GM21447 (cell line): ENCODE results near the gene KMO.

Experiments
- ATAC-seq: cut with Tn5 transposase; IDR thresholded peaks from one replicate; pipeline ENCODE4 v1.9.1; 2021; ENCODE audit not compliant: unreplicated experiment

KMO gene

DNA sequence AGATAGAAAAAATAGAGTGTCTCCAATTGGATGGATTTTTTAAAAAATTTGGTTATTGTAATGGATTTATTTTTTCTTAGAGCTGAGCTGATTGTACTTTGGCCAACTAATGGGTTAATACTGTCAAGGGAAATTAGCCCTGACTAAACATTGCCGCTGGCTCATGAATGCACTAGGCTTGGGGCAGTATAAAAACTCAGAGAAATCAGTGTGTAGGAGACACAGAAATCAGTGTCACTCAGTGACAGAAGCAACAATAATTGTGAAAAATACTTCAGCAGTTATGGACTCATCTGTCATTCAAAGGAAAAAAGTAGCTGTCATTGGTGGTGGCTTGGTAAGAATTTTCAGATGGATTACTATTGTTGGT is at the start of gene KMO:
Gene KMO, plus strand, starts transcription at position 217 of the 370 bp plus-strand sequence. Its CDS starts 67 bp downstream, at position 284.
- peak; percentile 23 for ATAC-seq

DNA sequence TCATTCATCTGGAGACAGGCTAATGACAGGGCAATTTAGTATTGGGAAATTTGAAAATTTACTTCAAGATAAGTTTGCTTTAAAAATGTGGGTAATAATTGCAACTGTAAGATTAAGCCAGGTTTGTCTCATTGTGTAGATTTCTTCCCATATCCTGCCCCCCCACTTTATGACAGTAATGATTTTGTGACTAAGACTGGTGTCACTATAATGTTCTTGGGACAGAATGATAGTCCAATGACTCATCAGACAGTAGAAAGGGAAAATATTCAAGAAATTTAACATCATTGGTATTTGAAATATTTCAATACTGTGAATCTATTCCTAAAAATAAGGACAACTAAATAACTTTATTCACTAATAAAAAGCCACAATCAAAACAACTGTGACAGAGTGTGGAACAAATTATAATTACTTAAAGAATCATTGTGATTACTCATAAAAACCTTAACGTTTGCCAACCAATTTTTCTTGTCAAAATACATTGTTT is 49.4 kb upstream of the KMO start:
- ATAC-seq, result no peak

DNA sequence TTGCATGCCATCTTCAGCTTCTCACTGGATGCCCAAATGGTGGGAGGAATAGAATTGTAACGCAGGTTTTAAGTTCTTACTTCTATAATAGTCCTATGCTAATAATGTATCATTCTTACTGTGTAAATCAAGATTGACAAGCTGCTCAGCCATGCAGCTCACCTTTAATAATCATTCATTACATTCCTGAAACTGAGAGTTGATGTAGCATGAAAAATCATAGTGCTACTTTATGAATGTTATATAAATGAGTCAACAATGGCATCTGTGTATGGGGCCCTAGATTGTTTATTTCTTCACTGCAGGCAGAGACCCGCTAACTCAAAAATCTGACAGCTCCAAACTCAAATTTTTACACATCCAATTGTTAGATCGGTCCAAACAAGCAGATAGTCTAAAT is 47.0 kb upstream of the KMO start:
- ATAC-seq, result peak; percentile 68

DNA sequence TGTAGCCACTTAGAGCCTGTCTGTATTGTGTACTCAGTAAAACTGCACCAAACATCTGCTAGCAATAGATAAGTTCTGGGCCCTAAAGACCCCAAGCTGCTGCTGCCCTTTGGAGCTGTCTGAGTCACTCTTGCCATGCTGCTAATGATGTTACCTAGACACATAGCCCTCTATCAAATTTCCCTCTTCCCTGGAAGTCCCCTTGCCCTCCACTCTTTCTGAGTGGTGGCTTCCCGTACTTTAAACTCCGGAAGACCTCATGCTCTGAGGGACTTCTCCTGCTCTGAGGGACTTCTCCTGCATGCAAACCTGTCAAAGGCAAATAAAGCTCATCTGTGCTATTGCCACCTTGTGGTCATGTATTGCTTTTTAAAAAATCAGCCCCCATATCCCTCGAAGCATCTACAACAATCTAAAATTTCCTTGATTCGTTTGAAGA is 46.6 kb upstream of the KMO start:
- peak; percentile 62 for ATAC-seq

DNA sequence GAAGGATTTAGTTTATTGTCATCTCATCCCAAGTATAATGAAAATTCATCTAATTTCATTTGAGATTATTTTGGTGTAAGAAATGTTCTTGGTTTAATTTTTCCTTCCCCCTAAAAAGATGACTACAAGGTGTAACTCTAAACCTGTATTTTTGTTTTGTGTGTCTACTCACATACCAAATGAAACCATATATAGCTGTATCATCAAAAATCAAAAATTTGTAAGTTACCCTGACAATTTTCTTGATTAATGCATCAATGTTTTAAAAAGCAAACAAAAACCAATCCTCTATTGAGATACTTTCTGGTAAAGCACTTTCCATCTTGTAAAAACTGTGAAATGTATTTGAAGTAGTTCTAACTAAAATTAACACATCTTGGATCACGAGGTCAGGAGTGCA is 43.4 kb upstream of the KMO start:
- no peak for ATAC-seq

DNA sequence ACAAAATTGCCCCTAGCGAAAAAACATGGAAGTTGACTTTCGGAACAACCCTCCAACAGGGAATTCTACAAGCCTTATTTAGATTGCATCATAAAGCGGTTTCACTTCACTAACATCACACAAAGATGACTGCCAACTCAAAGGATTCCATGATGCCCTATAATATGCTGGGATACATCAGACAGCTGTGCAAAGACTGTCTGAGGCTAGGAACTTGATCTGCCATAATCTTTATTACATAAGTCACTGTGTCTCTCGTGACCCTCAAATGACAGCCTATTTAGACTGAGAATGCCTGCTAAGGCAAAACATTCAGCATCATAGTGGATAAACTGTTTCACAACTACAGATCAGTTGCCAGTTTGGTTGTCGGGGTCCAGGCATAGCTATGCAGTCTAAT is 36.4 kb upstream of the KMO start:
- no peak for ATAC-seq

DNA sequence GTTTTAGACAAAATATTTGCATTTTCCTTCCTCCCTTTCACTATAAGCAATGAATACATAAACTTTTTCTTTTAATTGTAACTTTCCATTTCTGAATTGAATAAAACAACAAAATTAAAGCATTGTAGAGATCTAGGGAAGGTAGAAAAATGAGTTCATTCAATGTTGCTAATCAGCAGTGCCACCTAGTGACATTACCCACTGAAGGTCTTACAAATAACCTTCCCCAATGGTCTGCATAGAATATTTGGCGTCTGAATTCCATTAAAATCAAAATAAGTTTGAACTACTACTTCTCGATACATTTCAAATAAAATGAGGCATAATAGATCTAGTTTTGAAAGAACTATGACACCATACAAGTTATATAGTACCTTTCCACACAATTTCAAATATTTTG is 32.3 kb upstream of the KMO start:
- ATAC-seq, result no peak

DNA sequence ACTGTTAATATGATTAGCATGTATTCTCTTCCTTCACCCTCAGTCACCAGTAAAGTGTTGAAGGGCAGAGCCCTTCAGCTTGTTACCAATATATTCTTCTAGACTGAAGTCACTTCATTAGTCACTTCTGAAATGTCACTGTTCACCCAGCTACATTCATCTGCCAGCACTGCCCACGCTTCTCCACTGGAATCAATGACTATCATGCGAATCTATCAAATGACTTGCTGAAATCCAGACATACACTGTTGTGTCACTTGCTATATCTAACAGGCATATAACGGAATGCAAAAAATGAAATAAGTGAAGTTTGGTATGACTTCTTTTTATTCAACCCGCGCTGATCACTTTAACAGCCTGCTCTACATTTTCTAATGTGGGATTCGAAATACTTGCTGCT is 28.7 kb upstream of the KMO start:
- no peak for ATAC-seq

DNA sequence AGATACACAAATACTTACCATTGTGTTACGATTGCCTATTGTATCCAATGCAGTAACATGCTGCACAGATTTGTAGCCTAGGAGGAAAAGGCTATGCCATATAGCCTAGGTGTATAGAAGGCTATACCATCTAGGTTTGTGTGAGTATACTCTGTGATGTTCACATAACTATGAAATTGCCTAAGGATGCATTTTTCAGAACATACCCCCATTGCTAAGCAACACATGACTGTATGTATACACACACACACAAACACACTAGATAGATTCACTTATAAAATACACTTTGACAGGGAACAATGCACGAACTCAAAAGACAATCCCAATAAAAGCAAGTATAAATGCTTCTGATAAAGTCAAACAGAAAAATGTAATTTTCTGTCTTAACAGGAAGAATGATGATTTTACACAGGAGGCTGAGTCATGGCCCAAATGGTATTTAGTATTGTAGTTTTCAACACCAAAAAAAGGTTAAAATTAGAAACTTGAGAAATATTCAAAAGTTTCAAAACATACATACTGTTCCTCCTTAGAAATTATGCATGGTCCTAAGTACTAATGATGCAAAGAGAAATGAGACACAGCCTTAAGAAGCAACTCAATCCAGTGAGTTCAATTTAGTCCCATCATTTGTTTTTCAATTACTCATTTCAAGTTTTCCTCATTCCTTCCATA is 24.9 kb upstream of the KMO start:
- no peak for ATAC-seq

DNA sequence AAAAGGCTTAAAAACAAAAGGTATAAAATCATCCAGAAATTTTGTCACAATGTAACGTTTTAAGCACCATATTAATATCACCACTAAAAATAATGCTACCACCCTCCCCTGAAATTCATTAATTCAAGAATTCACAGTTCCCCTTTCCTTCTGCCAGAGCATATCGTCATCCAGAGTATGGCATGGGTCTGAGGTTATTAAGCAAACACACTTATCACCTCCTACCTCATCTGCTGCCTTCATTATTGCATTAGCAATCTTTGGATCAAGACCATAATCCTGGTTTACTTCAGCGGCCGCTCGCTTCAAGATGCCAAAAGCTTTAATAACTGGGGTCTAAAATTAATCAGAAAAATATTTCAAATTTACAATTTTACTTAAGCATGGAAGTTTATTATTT is 18.8 kb upstream of the KMO start:
- no peak for ATAC-seq

DNA sequence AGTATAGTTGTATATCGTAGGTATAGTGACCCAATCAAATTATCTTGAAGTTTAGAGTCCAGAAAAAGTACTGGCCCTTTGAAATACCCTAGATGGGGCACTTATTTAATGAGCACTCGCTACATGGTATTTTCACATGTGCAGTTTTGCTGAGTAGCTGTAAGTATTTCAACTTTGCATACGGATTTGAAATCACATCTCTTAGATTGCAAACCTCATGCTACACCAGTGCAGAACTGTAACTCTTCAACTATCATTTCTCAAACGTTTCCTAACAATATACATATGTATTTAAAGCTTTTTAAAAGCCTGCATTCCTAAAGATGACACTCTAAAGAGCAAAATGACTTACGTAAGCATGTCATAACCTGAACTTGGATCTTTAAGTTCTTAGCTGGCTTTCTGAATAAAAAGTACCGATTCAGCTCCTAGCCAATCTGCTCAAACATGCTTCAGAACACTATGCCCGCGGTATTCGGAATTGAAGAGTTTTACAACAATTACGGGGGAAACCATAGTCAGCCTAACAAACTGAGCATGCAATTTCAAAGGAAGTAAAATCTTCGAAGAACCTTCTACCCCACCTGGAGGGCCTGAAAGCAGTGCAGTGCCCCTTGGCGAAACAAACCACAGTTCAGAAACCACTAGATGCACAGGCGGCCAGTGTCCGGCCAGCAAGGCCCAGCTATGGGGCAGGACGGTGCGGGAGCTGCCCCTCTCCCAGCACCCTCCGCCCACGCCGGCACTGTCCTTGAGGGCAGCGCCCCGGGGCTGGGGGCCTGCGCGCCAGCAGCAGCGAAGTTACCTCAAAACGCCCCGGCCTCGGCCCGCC is 13.5 kb upstream of the KMO start:
- peak; percentile 27 for ATAC-seq

DNA sequence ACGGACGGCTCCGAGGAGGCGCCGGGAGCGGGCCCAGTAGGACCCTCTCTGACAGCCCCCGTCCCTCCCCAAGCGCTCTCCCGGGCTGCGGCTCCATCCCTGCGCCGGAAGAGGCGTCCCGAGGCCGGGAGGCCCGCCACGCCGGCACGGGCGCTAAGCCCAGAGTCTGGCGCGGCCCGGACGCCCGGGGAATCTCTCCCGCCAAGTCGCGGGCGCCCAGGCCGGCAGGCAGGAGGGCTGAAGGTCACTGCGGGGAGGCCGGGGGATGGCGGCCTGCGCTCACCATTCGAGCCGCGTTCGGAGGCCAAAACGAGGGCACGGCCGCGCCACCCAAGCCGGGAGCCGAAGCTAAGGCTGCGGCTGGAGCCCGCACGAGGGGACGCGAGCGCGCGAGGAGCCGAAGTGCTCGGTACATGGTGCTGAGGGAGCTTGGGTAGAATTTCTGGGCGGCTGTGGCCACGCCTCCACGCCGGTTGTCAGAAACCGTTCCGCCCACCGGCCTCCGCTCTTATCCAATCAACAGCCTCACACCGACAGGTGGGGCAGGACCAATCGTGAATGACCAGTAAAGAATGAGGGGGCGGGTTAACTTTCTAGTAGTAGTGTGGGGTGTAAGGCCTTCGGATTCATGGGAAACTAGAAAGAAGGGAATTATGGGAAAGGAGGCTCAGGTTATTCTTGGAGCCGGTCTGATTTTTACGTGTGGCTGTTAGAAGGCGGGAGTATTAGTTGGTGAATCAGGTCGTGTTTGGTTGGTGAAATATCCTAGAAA is 12.7 kb upstream of the KMO start, which contains the start of gene FH:
Gene FH, minus strand, starts transcription at position 448 of the 772 bp plus-strand sequence. Its CDS starts 33 bp downstream, at position 415.
- ATAC-seq, result peak; percentile 98

DNA sequence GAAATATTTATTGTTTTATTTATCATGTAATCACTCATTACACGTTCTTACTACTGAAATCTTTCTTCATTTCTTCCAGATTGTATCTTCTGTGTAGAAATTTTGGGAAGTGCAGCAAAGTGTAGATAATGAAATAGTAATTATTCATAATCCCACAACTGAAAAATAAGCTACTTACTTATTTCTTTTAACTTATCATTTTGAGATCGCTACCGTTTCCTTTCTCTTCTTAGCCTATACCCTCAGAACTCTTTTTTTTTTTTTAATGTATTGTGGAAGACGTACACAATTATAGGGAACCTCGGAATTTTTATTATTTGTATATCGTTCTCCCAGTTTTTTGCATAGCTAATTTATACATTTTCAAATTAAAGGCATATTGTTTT is 12.1 kb upstream of the KMO start:
- ATAC-seq, result no peak

DNA sequence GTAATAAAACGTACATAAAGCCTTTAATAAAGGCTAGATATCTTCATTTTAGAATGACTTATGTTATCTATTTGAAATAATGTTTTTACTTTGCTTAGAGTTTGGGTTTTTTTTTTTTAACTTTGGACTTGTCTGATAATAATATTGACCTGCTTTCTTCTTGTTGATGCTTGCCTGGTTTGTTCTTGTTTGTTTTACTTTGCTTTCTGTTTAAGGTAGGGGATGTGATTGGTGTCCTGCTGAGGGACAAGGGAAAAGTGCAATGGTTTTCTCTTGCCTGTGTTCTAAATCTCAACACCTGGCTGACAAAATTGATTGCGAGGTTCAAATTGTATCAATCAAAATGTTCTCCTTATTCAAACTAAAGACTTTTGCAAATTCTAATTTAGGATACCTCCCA is 10.5 kb upstream of the KMO start:
- no peak for ATAC-seq

DNA sequence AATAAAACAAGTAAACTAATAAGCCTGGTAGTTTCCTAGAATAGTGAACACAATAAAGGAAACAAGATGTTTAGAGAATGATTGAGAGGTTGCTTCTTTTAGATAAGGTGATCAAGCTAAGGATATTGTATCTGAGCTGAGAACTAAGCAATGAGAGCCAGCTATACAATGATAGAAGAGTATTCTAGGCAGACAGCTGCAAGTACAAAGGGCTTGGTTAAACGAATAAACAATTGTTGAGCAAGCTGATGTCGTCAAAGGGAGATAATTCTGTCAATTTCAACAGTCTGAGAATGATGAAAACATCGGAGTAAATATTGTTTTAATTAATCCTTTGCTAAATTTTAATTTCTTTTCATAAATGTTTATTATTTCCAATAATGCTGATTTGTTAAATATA is 7.2 kb upstream of the KMO start:
- no peak for ATAC-seq

DNA sequence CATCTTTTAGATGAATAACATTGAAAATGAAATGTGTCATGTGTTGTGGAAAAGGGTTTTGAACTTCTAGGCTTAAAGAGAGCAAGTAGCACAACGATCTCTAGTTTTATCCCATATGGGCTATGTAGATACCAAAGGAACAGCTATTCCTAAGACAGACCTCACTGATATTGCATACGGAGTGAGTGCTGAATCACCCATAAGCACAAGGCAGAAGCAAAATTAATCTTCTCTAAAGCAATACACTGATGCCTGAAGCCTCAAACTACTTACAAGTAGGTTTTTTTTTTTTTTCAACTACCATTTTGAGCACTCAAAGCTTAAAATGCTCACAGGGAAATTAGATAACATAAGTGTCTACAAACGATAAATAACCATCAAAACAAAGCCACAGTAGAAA is 5.0 kb upstream of the KMO start:
- no peak for ATAC-seq

DNA sequence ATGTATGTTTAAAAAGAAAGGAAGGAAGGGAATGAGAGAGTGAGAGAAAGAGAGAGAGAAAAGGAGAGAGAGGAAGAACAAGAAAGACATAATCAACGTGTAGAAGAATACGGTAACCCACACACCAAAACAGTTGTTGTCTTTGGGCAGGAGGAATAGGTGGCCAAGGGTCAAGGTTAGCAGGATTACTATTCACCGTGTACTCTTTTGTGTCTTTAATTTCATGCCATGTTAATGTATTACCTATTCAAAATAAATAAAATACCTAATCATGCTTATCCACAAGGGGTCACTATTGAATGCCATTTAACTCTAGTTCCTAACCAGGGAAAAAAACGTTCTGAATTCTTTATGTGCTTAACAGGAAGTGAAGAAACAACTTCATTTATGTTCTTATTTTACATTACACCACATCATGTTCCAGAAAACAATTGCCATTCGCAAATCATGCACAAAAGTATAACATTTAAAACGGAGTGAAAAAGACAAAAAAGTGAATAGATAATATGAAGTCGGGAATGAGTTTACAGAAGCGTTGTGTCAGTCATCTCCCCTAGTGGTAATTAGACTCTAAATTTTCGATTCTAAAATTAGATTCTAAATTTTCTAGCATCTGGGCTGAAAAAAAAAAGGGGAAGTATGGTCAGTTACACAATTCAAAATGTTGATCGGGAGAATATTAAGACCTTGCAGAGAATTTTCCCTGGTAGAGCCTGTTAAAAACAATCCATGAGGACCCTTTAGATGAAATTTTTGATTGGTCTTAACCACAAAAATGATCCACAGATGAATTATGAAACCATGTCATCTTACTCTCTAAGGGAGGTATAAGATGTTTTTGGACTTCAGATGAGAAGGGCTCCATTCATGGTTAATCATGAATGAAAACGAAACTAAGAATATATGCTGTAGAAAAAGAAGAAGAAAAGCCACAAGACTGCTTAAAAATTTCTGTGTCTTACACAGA is 700 bp upstream of the KMO start:
- ATAC-seq, result peak; percentile 64

DNA sequence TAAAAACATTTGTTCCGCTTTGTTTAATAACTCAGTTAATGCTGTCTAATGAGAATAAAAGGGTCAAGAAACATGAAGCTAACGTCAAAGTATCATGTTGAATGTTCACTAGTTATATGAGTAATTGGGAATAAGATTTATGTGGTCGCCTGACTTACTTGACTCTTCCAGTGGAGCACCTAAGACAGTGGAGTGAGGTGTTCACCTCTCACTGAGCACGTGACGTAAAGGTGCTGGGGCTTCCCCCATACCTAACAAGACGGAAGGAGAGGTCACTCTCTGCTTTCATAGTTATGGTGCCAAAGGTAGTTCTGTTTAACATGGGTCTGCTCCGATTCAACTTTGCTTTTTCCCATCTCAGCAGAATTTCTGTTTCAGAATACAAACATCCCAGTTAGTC is 686 bp downstream of the KMO start:
- peak; percentile 57 for ATAC-seq

DNA sequence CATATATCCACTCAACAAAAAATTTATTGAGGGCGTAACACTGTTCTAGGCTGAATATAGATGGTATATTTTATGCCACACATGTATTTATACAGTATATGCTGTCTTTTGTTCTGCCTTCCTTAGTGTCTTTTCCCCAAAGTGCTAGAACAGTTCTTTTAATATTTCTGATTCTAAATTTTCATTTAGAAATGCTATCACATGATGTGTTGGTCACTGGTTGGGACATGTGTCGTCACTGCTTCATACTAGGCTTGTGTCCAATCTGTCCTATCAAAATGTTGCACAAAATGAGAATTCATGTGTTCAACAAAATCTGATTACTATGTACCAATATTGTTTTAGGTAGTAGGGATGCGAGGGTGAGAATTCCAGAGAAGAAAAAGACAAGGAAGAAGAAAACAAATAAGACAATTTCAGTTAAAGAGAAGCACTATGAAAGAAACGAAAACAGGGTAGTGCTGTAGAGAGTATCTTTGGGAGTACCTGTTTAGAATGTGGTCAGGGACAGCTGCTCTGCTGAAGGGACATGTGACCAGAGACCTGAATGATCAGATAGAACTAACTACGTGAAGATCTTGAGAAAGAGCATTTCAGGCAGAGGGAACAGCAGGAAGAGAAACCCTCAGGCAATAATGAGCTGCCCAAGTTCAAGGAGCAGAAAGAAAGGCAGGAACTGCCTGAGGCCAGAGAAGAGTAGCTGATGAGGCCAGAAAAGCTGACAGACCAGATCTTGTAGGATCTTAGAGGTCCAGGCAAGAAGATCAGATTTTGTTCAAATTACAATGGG is 1.3 kb downstream of the KMO start:
- ATAC-seq, result peak; percentile 50

DNA sequence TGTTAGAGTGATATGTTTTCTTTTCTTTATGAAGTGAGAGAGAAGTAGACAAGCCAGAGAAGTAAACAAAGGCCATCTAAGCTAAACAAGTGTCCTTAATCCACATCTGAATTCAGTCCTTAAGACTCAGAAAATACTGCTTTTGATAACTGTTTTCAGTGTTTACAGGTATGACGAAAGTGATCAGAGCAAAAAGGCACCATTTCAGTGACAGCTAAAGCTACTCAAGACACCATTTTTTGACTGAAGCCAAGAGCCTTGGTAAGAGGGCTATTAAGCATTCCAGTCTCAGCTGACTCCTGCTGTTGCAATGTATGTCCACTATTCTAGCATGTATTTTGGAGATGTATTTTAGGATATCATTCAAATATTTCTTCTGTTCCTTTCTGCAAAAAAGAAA is 4.1 kb downstream of the KMO start:
- ATAC-seq, result no peak
